GM19035 (cell line): ENCODE results near the gene SERINC5.
"Not testable (repeated sequence)": the region's sequence is repeated elsewhere in the genome, so short reads cannot be mapped to it uniquely, and the experiment has no call there.

Source experiments
- ATAC-seq: cut with Tn5 transposase; IDR thresholded peaks from one replicate; pipeline ENCODE4 v1.9.1; 2021; ENCODE audit not compliant: unreplicated experiment

The SERINC5 gene

GRCh38 chr5:80141147-80141671, 114.6 kb downstream of the SERINC5 start:
- no peak for ATAC-seq

- ATAC-seq, result no peak
Measured at GRCh38 chr5:80140496-80140895, 115.4 kb downstream of the SERINC5 start.

- ATAC-seq, result no peak
Measured at GRCh38 chr5:80139466-80139972, 116.3 kb downstream of the SERINC5 start.

- ATAC-seq, result no peak
Measured at GRCh38 chr5:80138486-80138885, 117.4 kb downstream of the SERINC5 start.

GRCh38 chr5:80136798-80137197, 119.0 kb downstream of the SERINC5 start:
- ATAC-seq, result not testable (repeated sequence)

GRCh38 chr5:80134876-80135275, 121.0 kb downstream of the SERINC5 start:
- no peak for ATAC-seq

GRCh38 chr5:80129146-80129545, 126.7 kb downstream of the SERINC5 start:
- ATAC-seq, result no peak

- no peak for ATAC-seq
Measured at GRCh38 chr5:80128141-80128540, 127.7 kb downstream of the SERINC5 start.

- no peak for ATAC-seq
Measured at GRCh38 chr5:80127116-80127552, 128.7 kb downstream of the SERINC5 start.

GRCh38 chr5:80125962-80126480, 129.8 kb downstream of the SERINC5 start:
- peak; percentile 66 for ATAC-seq

GRCh38 chr5:80125022-80125961, 130.6 kb downstream of the SERINC5 start:
- ATAC-seq, result peak; percentile 68

GRCh38 chr5:80124121-80124918, 131.5 kb downstream of the SERINC5 start:
- no peak for ATAC-seq

- ATAC-seq, result no peak
Measured at GRCh38 chr5:80122579-80122978, 133.3 kb downstream of the SERINC5 start.

GRCh38 chr5:80119372-80119771, 136.5 kb downstream of the SERINC5 start:
- ATAC-seq, result no peak

GRCh38 chr5:80117446-80117845, 138.4 kb downstream of the SERINC5 start:
- ATAC-seq, result no peak

GRCh38 chr5:80116465-80116864, 139.4 kb downstream of the SERINC5 start:
- ATAC-seq, result no peak

GRCh38 chr5:80116000-80116399, 139.8 kb downstream of the SERINC5 start:
- no peak for ATAC-seq

- no peak for ATAC-seq
Measured at GRCh38 chr5:80114860-80115259, 141.0 kb downstream of the SERINC5 start.

GRCh38 chr5:80111376-80111990, 144.4 kb downstream of the SERINC5 start:
- not testable (repeated sequence) for ATAC-seq

GRCh38 chr5:80109646-80110478, 146.0 kb downstream of the SERINC5 start:
- ATAC-seq, result no peak
